GM12892 (cell line): ENCODE results near the gene GPR3. TPM values are rescaled to one million over a fixed set of nuclear protein-coding genes. Genes with fewer than 3 reads are reported as not detected.

Experiments
- DNase-seq: peaks from one replicate; pipeline ENCODE4 v3.0.0; 2011; ENCODE audit not compliant: insufficient read length
- FAIRE-seq: peaks from 2 replicates; lab custom pipeline; 2011; peaks lifted over from hg19 to GRCh38; lab: Jason Lieb, UNC
- POLR2A ChIP-seq: IDR thresholded peaks from 2 replicates; pipeline ENCODE4 v1.6.1; 2011; ENCODE audit warnings: low read depth, low read length, control low read depth
- POLR2AphosphoS5 ChIP-seq: IDR thresholded peaks from 2 replicates; pipeline ENCODE4 v1.6.1; 2011; ENCODE audit warnings: low read depth, low read length, control low read depth
- TAF1 ChIP-seq: IDR thresholded peaks from 2 replicates; pipeline ENCODE4 v1.6.1; 2011; ENCODE audit warnings: low read depth, mild to moderate bottlenecking, control low read depth, low read length, borderline replicate concordance
- polyA plus RNA-seq: library from polyadenylated mRNA; unstranded; fragments of >200 nt; gene quantifications from one replicate; pipeline ENCODE4 v1.2.1, GENCODE V29; 2012; ENCODE audit warnings: missing spikeins, inconsistent platforms; ENCODE audit not compliant: missing spikeins

The GPR3 gene
- 0.42 TPM for polyA plus RNA-seq

GRCh38 chr1:27392096-27392777 lies at the start of gene GPR3:
TSS of gene GPR3 (plus strand) at chr1:27392622. CDS start at chr1:27393799, 1,177 bp downstream.
- peak; percentile 89 for FAIRE-seq
- TF ChIP-seq POLR2AphosphoS5 (no peak), TAF1 (no peak), POLR2A (no peak)
- DNase-seq: peak; percentile 93

- no peak for TF ChIP-seq POLR2AphosphoS5
- no peak for TF ChIP-seq TAF1
- TF ChIP-seq POLR2A: peak; percentile 51; the same call in 1 of the 2 replicates
- no peak for DNase-seq
These were observed 49.4 kb upstream of the GPR3 start for GRCh38 chr1:27342778-27343638.

GRCh38 chr1:27343639-27344025 lies 48.8 kb upstream of the GPR3 start:
- no peak for DNase-seq
- no peak for FAIRE-seq
- no peak for TF ChIP-seq POLR2AphosphoS5
- TF ChIP-seq POLR2A: no peak
- TF ChIP-seq TAF1: no peak

More at GRCh38 chr1:27342778-27343638, 49.4 kb upstream of the GPR3 start:
- FAIRE-seq: peak; percentile 30

GRCh38 chr1:27345272-27345671 lies 47.1 kb upstream of the GPR3 start:
- no peak for FAIRE-seq
- no peak for DNase-seq
- no peak for TF ChIP-seq POLR2AphosphoS5
- no peak for TF ChIP-seq POLR2A
- TF ChIP-seq TAF1: no peak

GRCh38 chr1:27346357-27346756 lies 46.1 kb upstream of the GPR3 start:
- DNase-seq (no peak), FAIRE-seq (no peak)
- TF ChIP-seq POLR2AphosphoS5: no peak
- TF ChIP-seq POLR2A: no peak
- TF ChIP-seq TAF1: no peak

GRCh38 chr1:27346991-27347624 lies 45.3 kb upstream of the GPR3 start:
- no peak for TF ChIP-seq POLR2AphosphoS5
- TF ChIP-seq TAF1: no peak
- no peak for TF ChIP-seq POLR2A
- DNase-seq (no peak), FAIRE-seq (no peak)

GRCh38 chr1:27348861-27349783 lies 43.3 kb upstream of the GPR3 start:
- TF ChIP-seq POLR2AphosphoS5 (no peak), TAF1 (no peak), POLR2A (no peak)
- FAIRE-seq (no peak), DNase-seq (no peak)

GRCh38 chr1:27349784-27350662 lies 42.4 kb upstream of the GPR3 start:
- no peak for DNase-seq
- no peak for FAIRE-seq

GRCh38 chr1:27350663-27351540 lies 41.5 kb upstream of the GPR3 start:
- DNase-seq: no peak
- no peak for TF ChIP-seq POLR2AphosphoS5
- no peak for FAIRE-seq

More at GRCh38 chr1:27349784-27350662, 42.4 kb upstream of the GPR3 start:
- no peak for TF ChIP-seq TAF1
